GM21528 (cell line): ENCODE measurements around the gene MICAL1.

ENCODE experiments used
- ATAC-seq: cut with Tn5 transposase; IDR thresholded peaks from one replicate; pipeline ENCODE4 v1.9.1; 2021; ENCODE audit warnings: mild to moderate bottlenecking, moderate library complexity; ENCODE audit not compliant: unreplicated experiment, low FRiP score

The MICAL1 gene

GRCh38 chr6:109455437-109456110 lies at the start of gene MICAL1:
Gene MICAL1, minus strand, starts transcription at chr6:109455772. Its CDS starts 1,576 bp downstream, at chr6:109454196.
- peak; percentile 53 for ATAC-seq

- ATAC-seq, result no peak
These were observed 48.0 kb upstream of the MICAL1 start for GRCh38 chr6:109503327-109504224.

GRCh38 chr6:109498936-109499335 lies 43.4 kb upstream of the MICAL1 start:
- ATAC-seq, result no peak

- ATAC-seq, result no peak
These were observed 42.5 kb upstream of the MICAL1 start for GRCh38 chr6:109498052-109498451.

- no peak for ATAC-seq
These were observed 40.6 kb upstream of the MICAL1 start for GRCh38 chr6:109496036-109496772.

GRCh38 chr6:109493865-109494264 lies 38.3 kb upstream of the MICAL1 start:
- no peak for ATAC-seq

GRCh38 chr6:109491207-109491938 lies 35.8 kb upstream of the MICAL1 start:
- ATAC-seq, result no peak

GRCh38 chr6:109490713-109491112 lies 35.1 kb upstream of the MICAL1 start:
- ATAC-seq, result no peak

- no peak for ATAC-seq
These were observed 32.4 kb upstream of the MICAL1 start for GRCh38 chr6:109488001-109488400.

GRCh38 chr6:109486068-109486467 lies 30.5 kb upstream of the MICAL1 start:
- ATAC-seq, result no peak

- ATAC-seq, result no peak
These were observed 29.8 kb upstream of the MICAL1 start for GRCh38 chr6:109485266-109485935.

- ATAC-seq, result no peak
These were observed 28.6 kb upstream of the MICAL1 start for GRCh38 chr6:109484122-109484521.

GRCh38 chr6:109483735-109484057 lies 28.1 kb upstream of the MICAL1 start:
- peak; percentile 3 for ATAC-seq

GRCh38 chr6:109482905-109483734 lies 27.5 kb upstream of the MICAL1 start, which contains the start of gene ZBTB24:
Gene ZBTB24, minus strand, starts transcription at chr6:109483219. Its CDS starts 1,193 bp downstream, at chr6:109482026.
- peak; percentile 84 for ATAC-seq

- ATAC-seq, result no peak
These were observed 25.5 kb upstream of the MICAL1 start for GRCh38 chr6:109480993-109481480.

- no peak for ATAC-seq
These were observed 23.5 kb upstream of the MICAL1 start for GRCh38 chr6:109478841-109479624.

GRCh38 chr6:109478222-109478805 lies 22.7 kb upstream of the MICAL1 start:
- ATAC-seq, result no peak

GRCh38 chr6:109477725-109478124 lies 22.2 kb upstream of the MICAL1 start:
- peak; percentile 41 for ATAC-seq
